HG03575 (cell line): ENCODE data around the gene MLST8.

Experiments
- ATAC-seq: cut with Tn5 transposase; IDR thresholded peaks from one replicate; pipeline ENCODE4 v1.9.1; 2021; ENCODE audit not compliant: unreplicated experiment, insufficient number of reproducible peaks, low FRiP score; ENCODE audit errors: extremely low read depth

MLST8 gene

GRCh38 chr16:2172688-2173335 is 32.4 kb upstream of the MLST8 start:
- ATAC-seq: no peak

GRCh38 chr16:2173366-2173765 is 31.9 kb upstream of the MLST8 start:
- ATAC-seq: no peak

GRCh38 chr16:2173916-2174315 is 31.3 kb upstream of the MLST8 start:
- ATAC-seq: no peak

GRCh38 chr16:2174396-2175131 is 30.7 kb upstream of the MLST8 start:
- ATAC-seq: no peak

GRCh38 chr16:2175454-2175853 is 29.8 kb upstream of the MLST8 start:
- no peak for ATAC-seq

- no peak for ATAC-seq
Measured at GRCh38 chr16:2176047-2176446, 29.2 kb upstream of the MLST8 start.

GRCh38 chr16:2177101-2177500 is 28.2 kb upstream of the MLST8 start:
- ATAC-seq: no peak

- ATAC-seq: no peak
Measured at GRCh38 chr16:2177561-2177960, 27.7 kb upstream of the MLST8 start.

GRCh38 chr16:2178321-2179106 is 26.7 kb upstream of the MLST8 start:
- ATAC-seq: no peak

GRCh38 chr16:2179107-2179501 is 26.1 kb upstream of the MLST8 start:
- no peak for ATAC-seq

- no peak for ATAC-seq
Measured at GRCh38 chr16:2179576-2179975, 25.7 kb upstream of the MLST8 start.

- no peak for ATAC-seq
Measured at GRCh38 chr16:2180461-2180860, 24.8 kb upstream of the MLST8 start.

- no peak for ATAC-seq
Measured at GRCh38 chr16:2180962-2181923, 24.0 kb upstream of the MLST8 start.

GRCh38 chr16:2181952-2182351 is 23.3 kb upstream of the MLST8 start:
- ATAC-seq: no peak

- no peak for ATAC-seq
Measured at GRCh38 chr16:2183671-2184070, 21.6 kb upstream of the MLST8 start.

- ATAC-seq: no peak
Measured at GRCh38 chr16:2184346-2184745, 20.9 kb upstream of the MLST8 start.

- no peak for ATAC-seq
Measured at GRCh38 chr16:2184962-2185361, 20.3 kb upstream of the MLST8 start.

- no peak for ATAC-seq
Measured at GRCh38 chr16:2186064-2186463, 19.2 kb upstream of the MLST8 start.

- ATAC-seq: no peak
Measured at GRCh38 chr16:2186505-2186904, 18.7 kb upstream of the MLST8 start.
